NCI-H2107 (cell line): Measurements from ENCODE around the gene NOA1.

Experiments used
- DNase-seq: peaks from one replicate; lab custom pipeline; 2025; lab: John Stamatoyannopoulos, UW

NOA1 gene

GRCh38 chr4:56977321-56978012, at the start of gene NOA1:
Gene NOA1, minus strand, starts transcription at chr4:56977606. Its CDS starts 21 bp downstream, at chr4:56977585.
- DNase-seq, result peak; percentile 91

- no peak for DNase-seq
Observed at GRCh38 chr4:57023104-57023503, 45.7 kb upstream of the NOA1 start.

GRCh38 chr4:57020467-57021101, 43.2 kb upstream of the NOA1 start:
- DNase-seq, result no peak

- no peak for DNase-seq
Observed at GRCh38 chr4:57018980-57019379, 41.6 kb upstream of the NOA1 start.

- DNase-seq, result no peak
Observed at GRCh38 chr4:57013543-57014120, 36.2 kb upstream of the NOA1 start.

- DNase-seq, result no peak
Observed at GRCh38 chr4:56999751-57000150, 22.3 kb upstream of the NOA1 start.

- DNase-seq, result no peak
Observed at GRCh38 chr4:56995525-56995924, 18.1 kb upstream of the NOA1 start.

- DNase-seq, result no peak
Observed at GRCh38 chr4:56990109-56990905, 12.9 kb upstream of the NOA1 start.

GRCh38 chr4:56986952-56987351, 9.5 kb upstream of the NOA1 start:
- DNase-seq, result no peak

- DNase-seq, result no peak
Observed at GRCh38 chr4:56986192-56986591, 8.8 kb upstream of the NOA1 start.

- DNase-seq, result no peak
Observed at GRCh38 chr4:56981795-56982201, 4.4 kb upstream of the NOA1 start.

GRCh38 chr4:56979421-56980072, 2.1 kb upstream of the NOA1 start:
- no peak for DNase-seq

GRCh38 chr4:56978750-56979303, 1.4 kb upstream of the NOA1 start, which contains the start of gene POLR2B:
Gene POLR2B, plus strand, starts transcription at chr4:56978896. Its CDS starts 90 bp downstream, at chr4:56978986.
- DNase-seq, result peak; percentile 65

- no peak for DNase-seq
Observed at GRCh38 chr4:56976837-56977320, 527 bp downstream of the NOA1 start.

- no peak for DNase-seq
Observed at GRCh38 chr4:56976283-56976836, 1.0 kb downstream of the NOA1 start.

- no peak for DNase-seq
Observed at GRCh38 chr4:56973336-56973735, 4.1 kb downstream of the NOA1 start.

- no peak for DNase-seq
Observed at GRCh38 chr4:56972809-56973208, 4.6 kb downstream of the NOA1 start.

- no peak for DNase-seq
Observed at GRCh38 chr4:56972389-56972788, 5.0 kb downstream of the NOA1 start.

GRCh38 chr4:56971383-56971782, 6.0 kb downstream of the NOA1 start:
- DNase-seq, result no peak

GRCh38 chr4:56961107-56961500, 16.3 kb downstream of the NOA1 start:
- no peak for DNase-seq

- no peak for DNase-seq
Observed at GRCh38 chr4:56959100-56959499, 18.3 kb downstream of the NOA1 start.
